LNCaP clone FGC (cell line): ENCODE data around the gene FAM156B.
"Not testable (repeated sequence)": the region's sequence is repeated elsewhere in the genome, so short reads cannot be mapped to it uniquely, and the experiment has no call there.

Source experiments
- DNase-seq: peaks from one replicate; pipeline ENCODE4 v3.0.0-alpha.2; 2011; ENCODE audit warnings: low read depth
- H3K4me3 ChIP-seq: 2 replicates; pipeline ENCODE4 v1.5.1; 2011; ENCODE audit warnings: mild to moderate bottlenecking, low read depth, low read length, control low read depth
- CTCF ChIP-seq: IDR thresholded peaks from 2 replicates; pipeline ENCODE4 v1.5.1; 2012; ENCODE audit warnings: mild to moderate bottlenecking; ENCODE audit not compliant: control insufficient read depth, insufficient read depth; ENCODE audit errors: extremely low read depth

Gene FAM156B

GRCh38 chrX:52896855-52897709, at the start of gene FAM156B:
FAM156B (plus strand) TSS chrX:52897330; CDS start chrX:52907226, 9,896 bp downstream.
- DNase-seq, H3K4me3 ChIP-seq: not testable (repeated sequence)

GRCh38 chrX:52852110-52852860, 44.8 kb upstream of the FAM156B start:
- H3K4me3 ChIP-seq = no peak overlapping the region
- no peak for TF ChIP-seq CTCF
- no peak for DNase-seq

GRCh38 chrX:52856991-52857525, 40.1 kb upstream of the FAM156B start:
- not testable (repeated sequence) for DNase-seq, H3K4me3 ChIP-seq

- no peak for TF ChIP-seq CTCF
- H3K4me3 ChIP-seq = no peak overlapping the region
- no peak for DNase-seq
Observed at GRCh38 chrX:52865343-52865998, 31.7 kb upstream of the FAM156B start.

- H3K4me3 ChIP-seq = no peak within 1 kb of the TSS
- TF ChIP-seq CTCF = no peak
- DNase-seq = no peak
Observed at GRCh38 chrX:52867610-52868348, 29.4 kb upstream of the FAM156B start, which contains the start of gene XAGE3. XAGE3 (minus strand) TSS chrX:52868083; CDS start chrX:52867133, 950 bp downstream.

- no peak overlapping the region for H3K4me3 ChIP-seq
- TF ChIP-seq CTCF = no peak
- DNase-seq = no peak
Observed at GRCh38 chrX:52870046-52870445, 27.1 kb upstream of the FAM156B start.

GRCh38 chrX:52873825-52874224, 23.3 kb upstream of the FAM156B start:
- DNase-seq, H3K4me3 ChIP-seq: not testable (repeated sequence)
